A549 (cell line): ENCODE results near the gene DERL2. TPM values are rescaled to one million over a fixed set of nuclear protein-coding genes. Genes with fewer than 3 reads are reported as not detected.

ENCODE experiments used
- ATAC-seq, 2 experiments: fragments of 200-7000 bp in 1 of 2; fragments of >200 bp in 1 of 2; cut with Nextera tagmentation in 1 of 2; cut with Tn5 transposase in 1 of 2; 3 replicates each; pipeline versions ENCODE4 v1.8.0 to v1.9.1; 2018 to 2020; ENCODE audit warnings: mild to moderate bottlenecking in 1 of 2, moderate library complexity in 1 of 2
- CTCF ChIA-PET: fragments of 300-600 bp; sonication (Branson Sonifier 250); formaldehyde crosslinking; extraction: SDS; loops from one replicate; lab custom pipeline; 2021; ENCODE audit warnings: antibody characterized with exemption, inconsistent platforms; lab: Yijun Ruan, JAX
- POLR2A ChIA-PET: fragments of 350-600 bp; formaldehyde crosslinking; extraction: SDS; loops from one replicate; lab custom pipeline; 2021; ENCODE audit warnings: antibody characterized with exemption, inconsistent platforms; lab: Yijun Ruan, JAX
- DNase-seq, 2 experiments: peaks; one replicate each; pipeline versions ENCODE4 v3.0.0 to v3.0.0-alpha.2; 2011 to 2016; ENCODE audit warnings: low read depth in 1 of 2, low spot score in 1 of 2
- FAIRE-seq: peaks from 2 replicates; lab custom pipeline; 2011; peaks lifted over from hg19 to GRCh38; lab: Jason Lieb, UNC
- H3K27ac ChIP-seq, 2 experiments: fragments of >200 bp; sonication (Bioruptor Twin); formaldehyde crosslinking; 3 replicates each; pipeline ENCODE4 v1.5.1; 2016 to 2017
- H3K4me1 ChIP-seq: fragments of >200 bp; sonication (Bioruptor Twin); formaldehyde crosslinking; 3 replicates; pipeline ENCODE4 v1.6.1; 2016
- H3K4me2 ChIP-seq: fragments of >200 bp; sonication (Bioruptor Twin); formaldehyde crosslinking; 3 replicates; pipeline ENCODE4 v1.6.1; 2016
- H3K4me3 ChIP-seq: fragments of >200 bp; sonication (Bioruptor Twin); formaldehyde crosslinking; 3 replicates; pipeline ENCODE4 v1.5.1; 2016
- H3K9me3 ChIP-seq: fragments of >200 bp; sonication (Bioruptor Twin); formaldehyde crosslinking; 3 replicates; pipeline ENCODE4 v1.6.1; 2016
- BHLHE40 ChIP-seq: IDR thresholded peaks from 2 replicates; pipeline ENCODE4 v1.6.1; 2012; ENCODE audit warnings: low read depth, low read length, inconsistent platforms
- CEBPB ChIP-seq, 2 experiments: fragments of >200 bp in 1 of 2; sonication (Bioruptor Twin) in 1 of 2; formaldehyde crosslinking in 1 of 2; IDR thresholded peaks; 2 replicates each; pipeline ENCODE4 v1.6.1; 2012 to 2016
- CHD4 ChIP-seq: fragments of 200-600 bp; sonication (generic); IDR thresholded peaks from 2 replicates; pipeline ENCODE4 v1.6.1; 2016; ENCODE audit warnings: antibody characterized with exemption, mild to moderate bottlenecking, borderline replicate concordance
- CTCF ChIP-seq: fragments of >200 bp; sonication (Bioruptor Twin); formaldehyde crosslinking; IDR thresholded peaks from 3 replicates; pipeline ENCODE4 v1.5.1; 2016
- EHF ChIP-seq: fragments of 250-450 bp; sonication (Bioruptor Pico); IDR thresholded peaks from 2 replicates; pipeline ENCODE4 v1.5.0; 2020; ENCODE audit warnings: mild to moderate bottlenecking
- EHMT2 ChIP-seq: fragments of 200-600 bp; sonication (generic); IDR thresholded peaks from 2 replicates; pipeline ENCODE4 v1.6.1; 2016; ENCODE audit warnings: antibody characterized with exemption, low read depth, mild to moderate bottlenecking, moderate library complexity
- FOSL2 ChIP-seq, 2 experiments: fragments of 450-650 bp in 1 of 2; fragments of >200 bp in 1 of 2; sonication (Bioruptor Twin) in 1 of 2; formaldehyde crosslinking; IDR thresholded peaks; 2 replicates each; pipeline versions ENCODE4 v1.5.0 to v1.6.1; 2016 to 2020; ENCODE audit warnings: mild to moderate bottlenecking in 1 of 2, moderate library complexity in 1 of 2
- FOXS1 ChIP-seq: fragments of 250-450 bp; sonication (Bioruptor Pico); IDR thresholded peaks from 2 replicates; pipeline ENCODE4 v1.5.0; 2020; ENCODE audit warnings: mild to moderate bottlenecking, moderate library complexity
- HES2 ChIP-seq: fragments of >200 bp; sonication (Bioruptor Twin); formaldehyde crosslinking; IDR thresholded peaks from 2 replicates; pipeline ENCODE4 v1.6.1; 2016
- HMGXB4 ChIP-seq: fragments of 250-450 bp; sonication (Bioruptor Pico); IDR thresholded peaks from 2 replicates; pipeline ENCODE4 v1.5.0; 2021; ENCODE audit warnings: mild to moderate bottlenecking, moderate library complexity, borderline replicate concordance
- HOXA7 ChIP-seq: fragments of 250-450 bp; sonication (Bioruptor Pico); IDR thresholded peaks from 2 replicates; pipeline ENCODE4 v1.5.0; 2020; ENCODE audit warnings: mild to moderate bottlenecking, moderate library complexity
- HOXB13 ChIP-seq: fragments of 250-450 bp; sonication (Bioruptor Pico); IDR thresholded peaks from 2 replicates; pipeline ENCODE4 v1.5.0; 2020; ENCODE audit warnings: low read depth, mild to moderate bottlenecking, moderate library complexity
- HOXB5 ChIP-seq: fragments of 250-450 bp; sonication (Bioruptor Pico); IDR thresholded peaks from 2 replicates; pipeline ENCODE4 v1.5.0; 2020; ENCODE audit warnings: mild to moderate bottlenecking, moderate library complexity
- KDM1A ChIP-seq: fragments of 200-600 bp; sonication (generic); IDR thresholded peaks from 2 replicates; pipeline ENCODE4 v1.6.1; 2016; ENCODE audit warnings: low read depth, mild to moderate bottlenecking
- MAX ChIP-seq: IDR thresholded peaks from 2 replicates; pipeline ENCODE4 v1.6.1; 2012
- POLR2A ChIP-seq: IDR thresholded peaks from 2 replicates; pipeline ENCODE4 v1.6.1; 2012; ENCODE audit warnings: mild to moderate bottlenecking, low read length
- POLR2AphosphoS2 ChIP-seq: conservative IDR thresholded peaks from 2 replicates; pipeline ENCODE4 v1.6.1; 2012; ENCODE audit warnings: low read length, improper control_type of control experiment, inconsistent platforms
- RAD21 ChIP-seq, 2 experiments: fragments of >200 bp in 1 of 2; sonication (Bioruptor Twin) in 1 of 2; formaldehyde crosslinking in 1 of 2; IDR thresholded peaks in 1 of 2; conservative IDR thresholded peaks in 1 of 2; 2 replicates in 1 of 2; 3 replicates in 1 of 2; pipeline ENCODE4 v1.6.1; 2012 to 2018; ENCODE audit warnings: inconsistent platforms in 1 of 2
- RARB ChIP-seq: fragments of 250-450 bp; sonication (Bioruptor Pico); IDR thresholded peaks from 2 replicates; pipeline ENCODE4 v1.8.0; 2021; ENCODE audit warnings: mild to moderate bottlenecking, moderate library complexity
- RCOR1 ChIP-seq: fragments of 150-350 bp; IDR thresholded peaks from 2 replicates; pipeline ENCODE4 v1.6.1; 2014; ENCODE audit warnings: antibody characterized with exemption, low read length, low read depth
- RNF2 ChIP-seq: fragments of 200-600 bp; sonication (generic); IDR thresholded peaks from 2 replicates; pipeline ENCODE4 v1.6.1; 2016; ENCODE audit warnings: low read depth, mild to moderate bottlenecking, antibody characterized with exemption, moderate library complexity, borderline replicate concordance
- SMC3 ChIP-seq: fragments of >200 bp; sonication (Bioruptor Twin); formaldehyde crosslinking; IDR thresholded peaks from 3 replicates; pipeline ENCODE4 v1.6.1; 2018; ENCODE audit warnings: inconsistent platforms
- TP53 ChIP-seq: fragments of 250-450 bp; sonication (Bioruptor Pico); IDR thresholded peaks from 2 replicates; pipeline ENCODE4 v1.5.0; 2021; ENCODE audit warnings: mild to moderate bottlenecking, moderate library complexity
- ZSCAN20 ChIP-seq: fragments of 250-450 bp; sonication (Bioruptor Pico); IDR thresholded peaks from 2 replicates; pipeline ENCODE4 v1.8.0; 2022; ENCODE audit warnings: mild to moderate bottlenecking, moderate library complexity
- WGBS: methylation state at CpG from one replicate; pipeline ENCODE4 v1.1.6; 2017; ENCODE audit errors: missing lambda C conversion rate; 5-methylcytosine and 5-hydroxymethylcytosine counted together
- polyA plus RNA-seq, 4 experiments: library from polyadenylated mRNA; depleted of rRNA in 3 of 4; stranded (reverse); fragments of >200 nt; fragmentation: RNase III in 1 of 4; extraction: RNeasy Plus Mini Kit Qiagen cat#74134 plus additional on column Dnase treatment in 1 of 4; gene quantifications; 2 replicates in 3 of 4; 3 replicates in 1 of 4; pipeline ENCODE4 v1.2.3, GENCODE V29; 2011 to 2017

The DERL2 gene
- polyA plus RNA-seq, 2 of the 4 experiments (the other 2 are of a cell fraction), result 113 to 139 TPM

GRCh38 chr17:5486206-5487124 is 487 bp upstream of the DERL2 start, which contains the start of gene MIS12 (continued):
- TF ChIP-seq RCOR1 (no peak), CTCF (no peak), EHF (peak; percentile 95), MAX (peak; percentile 98), CEBPB (IDR thresholded peaks at IDR 0.05) (no peak), HES2 (no peak), HOXB5 (peak; percentile 95), KDM1A (no peak), POLR2AphosphoS2 (no peak), POLR2A (peak; percentile 73), FOSL2 (IDR thresholded peaks at IDR 0.05) (no peak), FOSL2 (CRISPR knock-in tag; IDR thresholded peaks at IDR 0.05) (no peak)

- Histone ChIP-seq H3K4me3 (no peak overlapping the region), H3K4me2 (no peak overlapping the region), H3K9me3 (peaks cover 16% of the 10 kb centered on the region; the same call in 2 of the 3 replicates), H3K4me1 (peaks cover 8% of the 10 kb centered on the region; the same call in 2 of the 3 replicates), H3K27ac (no peak overlapping the region)
- POLR2A ChIA-PET, result interaction anchor here (1.5 kb wide), 1 partner anchor 13 kb away, joined by 4 read pairs; the partner anchor contains the start of gene DHX33
- FAIRE-seq (peak; percentile 7), ATAC-seq (no peak), DNase-seq (no peak)
- WGBS, result 97% methylated on average over 4 of the region's 4 CpGs
- no peak for TF ChIP-seq ZSCAN20 (CRISPR knock-in tag)
- TF ChIP-seq EHMT2, result no peak
- TF ChIP-seq SMC3, result no peak
- TF ChIP-seq BHLHE40, result no peak
- TF ChIP-seq POLR2A, result no peak
- TF ChIP-seq RAD21 (conservative IDR thresholded peaks at IDR 0.05 in 1 of 2, IDR thresholded peaks at IDR 0.05 in 1 of 2), result no peak
- no peak for TF ChIP-seq HOXB13 (CRISPR knock-in tag)
- TF ChIP-seq TP53 (CRISPR knock-in tag), result no peak
- no peak for TF ChIP-seq RARB (CRISPR knock-in tag)
- TF ChIP-seq CHD4, result no peak
- TF ChIP-seq HOXA7 (CRISPR knock-in tag), result no peak
- no peak for TF ChIP-seq FOXS1 (CRISPR knock-in tag)
- TF ChIP-seq HMGXB4 (CRISPR knock-in tag), result no peak
- TF ChIP-seq CEBPB (IDR thresholded peaks at IDR 0.05), result no peak
- TF ChIP-seq CTCF, result no peak
- TF ChIP-seq RNF2, result no peak
- CTCF ChIA-PET, result interaction anchor here (0.6 kb wide), 1 partner anchor 52 kb away, joined by 3 read pairs; no protein-coding TSS in a partner anchor
These were observed 4.5 kb downstream of the DERL2 start for GRCh38 chr17:5481451-5481850.
